Measurements from ENCODE around the gene KCNQ4.

The KCNQ4 gene

DNA sequence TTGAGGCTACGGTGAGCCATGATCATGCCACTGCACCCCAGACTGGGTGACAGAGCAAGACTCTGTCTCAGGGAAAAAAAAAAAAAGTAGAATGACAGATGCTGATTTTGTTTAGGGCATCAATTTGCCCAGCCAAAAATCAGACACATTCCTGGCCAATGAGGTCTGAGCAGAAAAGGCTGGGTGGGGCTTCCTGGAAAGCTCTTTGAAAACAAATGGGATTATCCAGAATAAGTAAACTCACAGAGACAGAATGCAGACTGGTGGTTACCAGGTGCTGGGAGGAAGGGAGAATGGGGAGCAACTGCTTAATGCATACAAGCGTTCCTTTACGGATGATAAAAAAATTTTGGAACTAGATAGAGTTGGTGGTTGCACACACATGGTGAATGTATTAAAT, 88.7 kb downstream of the KCNQ4 start:
- DNase-seq = no peak

DNA sequence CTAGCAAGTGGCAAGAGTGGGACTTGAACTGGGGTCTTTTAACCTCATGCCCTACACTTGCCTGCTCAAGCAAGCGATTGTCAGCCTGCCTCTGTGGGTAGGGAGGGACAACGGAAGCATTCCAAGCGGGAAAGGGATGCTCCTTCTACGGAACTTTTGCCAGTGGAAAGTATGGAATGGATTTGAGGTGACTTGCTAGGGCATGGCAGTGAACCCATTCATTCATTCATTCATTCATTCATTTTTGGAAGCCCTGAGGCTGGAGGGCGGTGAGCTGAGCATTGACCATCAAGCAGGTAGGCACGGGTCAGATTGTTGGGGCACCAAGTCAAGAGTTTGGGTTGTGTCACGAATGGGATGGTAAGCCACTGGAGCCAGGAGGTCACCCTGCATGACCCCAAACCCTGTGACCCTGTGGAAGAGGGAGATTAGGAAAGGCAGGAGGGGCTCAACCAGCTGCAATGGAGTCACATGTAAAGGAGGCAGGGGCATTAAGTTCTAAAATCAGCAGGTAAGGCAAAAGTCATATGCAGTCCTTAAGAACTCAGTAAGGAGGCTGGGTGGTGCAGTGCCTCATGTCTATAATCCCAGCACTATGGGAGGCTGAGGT, 90.4 kb downstream of the KCNQ4 start:
- DNase-seq = no peak

DNA sequence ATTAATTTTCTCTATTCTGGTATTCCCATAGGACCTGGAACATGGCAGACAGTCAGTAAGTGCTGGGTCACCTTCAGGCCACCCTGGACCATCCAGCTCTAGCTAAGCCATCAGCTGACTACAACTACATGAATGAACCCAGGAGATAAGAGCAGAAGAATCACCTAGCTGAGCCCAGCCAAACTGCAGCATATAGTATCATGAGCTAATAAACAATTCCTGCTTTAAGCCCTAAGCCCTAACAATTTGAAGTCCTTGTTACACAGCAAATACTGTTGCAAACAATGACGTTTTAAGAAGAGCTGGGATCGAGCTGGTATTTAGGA, 92.8 kb downstream of the KCNQ4 start:
- DNase-seq = no peak

DNA sequence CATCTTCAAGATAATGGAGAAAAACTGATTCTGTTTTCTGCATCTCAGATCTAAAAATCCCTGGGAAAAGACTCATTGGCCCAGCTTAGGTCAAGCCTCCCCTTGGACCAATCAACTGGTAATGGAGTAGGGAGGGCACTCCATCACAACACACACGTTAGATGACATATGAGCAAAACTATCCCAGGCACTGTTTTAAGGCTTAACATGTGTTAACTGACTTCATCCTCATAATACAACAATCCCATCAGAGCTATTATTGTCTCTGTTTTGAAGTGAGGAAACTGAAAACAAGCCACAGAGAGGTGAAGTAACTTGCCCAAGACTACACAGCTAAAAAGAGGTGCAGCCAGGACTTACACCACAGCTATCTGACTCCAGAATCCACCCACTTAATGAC, 93.3 kb downstream of the KCNQ4 start:
- DNase-seq = no peak

DNA sequence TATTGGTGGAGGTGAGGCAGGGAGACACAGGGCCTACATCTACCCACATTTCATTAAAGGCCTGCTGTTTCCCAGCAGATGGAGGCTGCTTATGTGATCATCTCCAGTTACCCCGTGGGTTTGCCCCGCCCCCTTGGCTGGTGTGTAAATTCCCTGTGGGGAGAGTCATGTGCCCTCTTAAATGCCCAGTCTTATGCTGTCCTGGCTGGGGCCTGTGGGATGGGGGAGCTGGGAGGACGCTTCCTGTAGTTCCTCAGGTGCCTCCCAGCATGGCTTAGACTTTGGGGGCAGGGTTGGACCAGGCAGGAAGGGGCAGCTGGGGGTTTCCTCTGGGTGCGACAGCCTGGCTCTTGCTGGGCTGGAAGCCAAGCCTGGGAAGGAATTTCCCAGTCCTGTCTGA, 94.1 kb downstream of the KCNQ4 start:
- DNase-seq = no peak

DNA sequence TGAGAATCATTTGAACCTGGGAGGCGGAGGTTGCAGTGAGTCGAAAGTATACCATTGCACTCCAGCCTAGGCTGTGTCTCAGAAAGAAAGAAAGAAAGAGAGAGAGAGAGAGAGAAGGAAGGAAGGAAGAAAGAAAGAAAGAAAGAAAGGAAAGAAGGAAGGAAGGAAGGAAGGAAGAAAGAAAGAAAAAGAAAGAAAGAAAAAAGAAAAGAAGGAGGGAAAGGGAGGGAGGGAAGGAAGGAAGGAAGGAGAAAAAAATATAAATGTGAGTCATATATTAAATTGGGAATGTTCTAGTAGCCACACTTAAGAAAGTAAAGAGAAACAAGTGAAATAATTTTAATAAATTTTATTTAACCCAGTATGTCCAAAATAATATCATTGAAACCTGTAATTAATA, 95.3 kb downstream of the KCNQ4 start:
- no peak for DNase-seq

DNA sequence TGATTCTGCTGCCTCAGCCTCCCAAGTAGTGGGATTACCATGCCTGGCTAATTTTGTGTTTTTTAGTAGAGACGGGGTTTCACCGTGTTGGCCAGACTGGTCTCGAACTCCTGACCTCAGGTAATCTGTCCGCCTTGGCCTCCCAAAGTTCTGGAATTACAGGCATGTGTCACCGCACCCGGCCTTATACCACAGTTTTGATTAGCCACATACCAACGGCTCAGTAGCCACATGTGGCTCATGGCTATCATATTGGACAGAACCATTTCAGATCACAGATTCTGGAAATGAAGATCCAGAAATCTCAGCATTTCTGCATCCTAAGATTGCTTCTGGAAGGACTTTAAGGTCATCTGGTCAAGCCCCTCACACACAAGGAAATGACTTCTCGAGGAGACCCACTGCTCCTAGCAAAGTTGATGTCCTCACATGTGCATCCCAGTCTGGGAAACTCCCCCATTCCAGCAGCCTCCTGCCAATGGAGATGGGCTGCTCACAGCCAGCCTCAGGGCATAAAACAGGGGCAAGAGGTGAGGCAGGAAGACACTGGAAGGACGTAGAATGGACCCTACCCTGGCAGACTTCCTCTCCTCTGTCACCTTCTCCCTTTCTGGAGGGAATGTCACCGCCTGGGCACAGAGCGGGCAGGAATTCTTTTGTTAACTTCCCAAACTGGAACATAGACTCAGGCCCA, 96.0 kb downstream of the KCNQ4 start:
- DNase-seq = no peak

DNA sequence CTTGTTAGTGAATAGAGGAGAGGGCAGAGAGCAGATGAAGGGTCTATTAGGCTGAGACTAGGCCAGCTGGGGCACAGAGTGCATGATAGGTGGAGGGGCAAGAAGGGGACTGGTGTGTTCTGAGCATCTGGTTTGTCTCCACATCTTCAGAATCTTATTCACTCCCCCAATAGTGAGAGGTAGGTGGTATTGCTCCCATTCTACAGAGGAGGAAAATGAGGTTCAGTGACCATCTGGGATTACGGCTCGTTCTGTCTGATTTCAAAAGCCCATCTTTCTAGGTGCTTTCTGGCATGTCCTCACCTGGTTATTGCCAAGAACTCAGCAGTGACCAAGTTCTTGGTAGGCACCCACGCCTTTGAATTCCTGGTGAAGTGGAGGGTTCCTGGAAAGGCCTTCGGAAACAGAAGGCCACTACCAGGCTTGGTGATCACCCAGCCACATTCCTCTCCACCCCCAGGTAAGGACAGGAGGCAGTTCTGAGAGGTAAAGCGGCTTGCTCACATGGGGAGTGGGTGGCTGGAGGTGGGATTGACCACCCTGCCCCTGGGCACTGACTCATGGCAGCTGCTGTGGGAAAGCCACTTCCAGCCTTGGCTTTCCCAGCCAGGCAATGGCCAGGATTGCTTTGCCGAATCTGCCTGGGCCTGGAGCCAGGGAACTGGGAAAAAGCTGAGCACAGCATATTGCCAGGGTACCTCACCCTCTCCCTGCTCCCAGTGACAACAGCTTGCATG, 97.4 kb downstream of the KCNQ4 start:
- no peak for DNase-seq

DNA sequence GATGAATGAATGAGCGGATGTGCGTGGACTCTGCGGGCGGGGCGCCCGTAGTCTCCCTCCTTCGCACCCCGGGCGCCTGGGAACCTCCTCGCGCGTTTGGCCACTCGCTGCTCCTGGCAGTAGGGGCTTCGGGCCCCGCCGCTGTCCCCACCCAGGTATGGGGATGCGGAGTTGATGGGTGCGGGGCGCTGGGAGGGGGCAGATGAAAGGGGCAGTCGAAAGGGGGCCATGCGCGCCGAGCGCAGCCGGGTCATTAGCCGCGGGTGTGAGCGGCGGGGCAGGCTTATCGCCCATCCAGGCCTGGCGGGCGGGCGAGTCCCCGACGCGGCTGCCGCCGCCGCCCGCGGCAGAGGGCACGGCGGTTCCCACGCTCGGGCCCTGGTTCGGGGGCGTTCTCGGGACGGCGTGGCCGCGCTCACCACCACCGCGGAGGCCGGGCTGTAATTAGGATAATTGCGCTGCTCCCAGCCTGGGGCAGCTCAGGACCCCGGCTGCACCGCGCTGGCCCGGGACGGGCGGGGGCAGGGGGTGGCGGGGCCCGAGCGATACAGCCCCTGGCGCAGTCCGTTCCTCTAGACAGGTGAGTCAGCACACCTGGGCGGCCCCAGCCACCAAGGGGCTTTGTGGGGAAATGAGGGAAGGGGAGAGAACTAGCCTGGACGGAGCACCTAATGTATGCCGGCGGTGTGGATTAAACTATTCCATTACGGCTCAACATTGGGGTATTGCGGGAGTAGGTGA, 100.6 kb downstream of the KCNQ4 start:
- no peak for DNase-seq

DNA sequence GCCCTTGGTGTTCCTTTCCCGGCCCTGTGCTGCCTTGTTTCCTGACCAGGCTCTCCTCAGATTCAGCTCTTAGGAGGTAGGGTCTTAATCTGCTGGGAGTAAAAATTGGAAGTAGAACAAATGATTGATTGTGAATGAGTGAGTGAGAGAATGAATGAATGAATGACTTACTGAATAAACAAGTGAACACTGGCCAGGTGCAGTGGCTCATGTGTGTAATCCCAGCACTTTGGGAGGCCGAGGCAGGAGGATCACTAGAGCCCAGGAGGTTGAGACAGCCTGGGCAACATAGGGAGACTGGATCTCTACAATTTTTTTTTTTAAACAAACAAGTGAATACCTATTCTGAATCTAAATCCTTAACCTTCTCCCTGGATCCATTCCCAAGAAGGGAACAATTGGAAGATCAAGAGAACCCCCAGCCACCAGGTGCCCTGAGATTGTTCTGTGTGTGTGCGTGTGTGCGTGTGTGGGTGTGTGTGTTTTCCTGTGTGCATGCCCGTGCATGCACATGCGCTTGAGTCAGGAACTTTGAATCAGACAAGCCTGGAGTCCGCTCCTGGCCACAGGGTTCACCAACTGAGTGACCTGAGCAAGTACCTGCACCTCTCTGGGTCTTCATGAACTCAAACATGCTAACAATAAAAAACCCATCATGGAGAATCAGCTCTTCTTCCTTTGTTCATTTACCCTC, 102.9 kb downstream of the KCNQ4 start:
- no peak for DNase-seq

DNA sequence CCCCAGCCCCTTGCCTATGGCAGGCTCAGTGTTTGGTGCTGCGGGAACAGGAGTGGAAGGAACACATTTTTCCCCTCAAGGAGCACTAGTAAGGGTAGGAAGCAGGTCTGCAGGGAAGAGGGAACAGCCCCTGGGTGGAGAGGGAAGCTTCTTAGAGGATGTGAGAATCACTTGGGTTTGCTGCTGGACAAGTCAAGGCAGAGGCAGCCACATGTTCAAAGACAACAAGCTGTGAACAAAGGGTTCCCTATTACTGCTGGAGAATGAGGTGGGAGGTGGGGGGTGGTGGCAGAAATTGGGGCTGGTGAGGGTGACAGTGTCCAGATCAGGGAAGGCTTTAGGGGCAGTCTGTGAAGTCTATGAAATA, 103.4 kb downstream of the KCNQ4 start:
- DNase-seq = no peak

DNA sequence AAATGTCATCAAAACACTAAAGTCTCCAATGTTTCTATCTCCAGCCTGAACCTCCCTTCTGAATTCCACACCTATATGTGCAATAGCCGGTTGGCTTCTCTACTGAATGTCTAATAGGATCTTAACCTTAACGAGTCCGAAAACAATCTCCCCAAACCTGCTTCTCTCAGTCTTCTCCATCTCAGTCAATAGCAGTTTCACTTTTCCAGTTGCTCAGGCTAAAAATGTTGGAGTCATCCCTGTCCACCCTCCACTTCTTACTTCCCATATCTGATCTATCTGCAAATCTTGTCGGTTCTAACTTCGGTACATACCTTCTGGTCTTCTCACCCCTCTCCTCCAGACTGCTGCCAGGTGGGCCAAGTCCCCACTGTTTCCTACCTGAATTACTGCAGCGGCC, 104.1 kb downstream of the KCNQ4 start:
- DNase-seq = no peak

All from right forelimb (tissue), 1 donor.